Progenitor cell of endocrine pancreas (in vitro differentiated cells): Measurements from ENCODE around the gene COL23A1. TPM values are rescaled to one million over a fixed set of nuclear protein-coding genes. Genes with fewer than 3 reads are reported as not detected.

Experiments used
- DNase-seq: peaks from one replicate; pipeline ENCODE4 v3.0.0; 2021; ENCODE audit warnings: low spot score; ENCODE audit not compliant: unreplicated experiment
- H3K27ac Mint-ChIP-seq: 2 replicates; pipeline ENCODE4 v1.8.0; 2021; ENCODE audit warnings: mild to moderate bottlenecking, moderate library complexity, mixed read lengths
- H3K27me3 Mint-ChIP-seq: 2 replicates; pipeline ENCODE4 v1.8.0; 2021; ENCODE audit warnings: mixed read lengths
- H3K36me3 Mint-ChIP-seq: 2 replicates; pipeline ENCODE4 v1.8.0; 2022; ENCODE audit warnings: mixed read lengths; ENCODE audit not compliant: insufficient read depth
- H3K4me1 Mint-ChIP-seq: 2 replicates; pipeline ENCODE4 v1.8.0; 2021; ENCODE audit warnings: low read depth, mixed read lengths
- H3K4me3 Mint-ChIP-seq: 2 replicates; pipeline ENCODE4 v1.8.0; 2021; ENCODE audit warnings: low read depth, mild to moderate bottlenecking, moderate library complexity, mixed read lengths
- H3K9me3 Mint-ChIP-seq: 2 replicates; pipeline ENCODE4 v1.8.0; 2021; ENCODE audit warnings: low read depth, mixed read lengths
- total RNA-seq: library from RNA; stranded (reverse); gene quantifications from 2 replicates; pipeline ENCODE4 v1.2.1, GENCODE V29; 2021
- TF ChIP-seq, protein P1 (sequence below): fragments of 200-600 bp; sonication (generic); IDR thresholded peaks from one replicate; pipeline ENCODE4 v1.5.0; 2021; ENCODE audit warnings: antibody characterized with exemption, mild to moderate bottlenecking; ENCODE audit not compliant: unreplicated experiment

The COL23A1 gene
- total RNA-seq, 1 donor from 2014 or later, result 0.36 TPM

GRCh38 chr5:178193251-178193809 lies 396.9 kb downstream of the COL23A1 start:
- Mint-ChIP-seq H3K36me3 (peaks cover 2% of the 10 kb centered on the region), H3K4me3 (no peak overlapping the region), H3K27me3 (peaks cover 20% of the 10 kb centered on the region), H3K9me3 (peaks cover 3% of the 10 kb centered on the region), H3K4me1 (peaks cover 1% of the 10 kb centered on the region), H3K27ac (no peak overlapping the region)
- TF ChIP-seq, protein P1, sequence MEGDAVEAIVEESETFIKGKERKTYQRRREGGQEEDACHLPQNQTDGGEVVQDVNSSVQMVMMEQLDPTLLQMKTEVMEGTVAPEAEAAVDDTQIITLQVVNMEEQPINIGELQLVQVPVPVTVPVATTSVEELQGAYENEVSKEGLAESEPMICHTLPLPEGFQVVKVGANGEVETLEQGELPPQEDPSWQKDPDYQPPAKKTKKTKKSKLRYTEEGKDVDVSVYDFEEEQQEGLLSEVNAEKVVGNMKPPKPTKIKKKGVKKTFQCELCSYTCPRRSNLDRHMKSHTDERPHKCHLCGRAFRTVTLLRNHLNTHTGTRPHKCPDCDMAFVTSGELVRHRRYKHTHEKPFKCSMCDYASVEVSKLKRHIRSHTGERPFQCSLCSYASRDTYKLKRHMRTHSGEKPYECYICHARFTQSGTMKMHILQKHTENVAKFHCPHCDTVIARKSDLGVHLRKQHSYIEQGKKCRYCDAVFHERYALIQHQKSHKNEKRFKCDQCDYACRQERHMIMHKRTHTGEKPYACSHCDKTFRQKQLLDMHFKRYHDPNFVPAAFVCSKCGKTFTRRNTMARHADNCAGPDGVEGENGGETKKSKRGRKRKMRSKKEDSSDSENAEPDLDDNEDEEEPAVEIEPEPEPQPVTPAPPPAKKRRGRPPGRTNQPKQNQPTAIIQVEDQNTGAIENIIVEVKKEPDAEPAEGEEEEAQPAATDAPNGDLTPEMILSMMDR, result no peak
- no peak for DNase-seq

GRCh38 chr5:178192787-178193186 lies 397.4 kb downstream of the COL23A1 start:
- H3K27ac Mint-ChIP-seq, result no peak overlapping the region
- peaks cover 1% of the 10 kb centered on the region for H3K4me1 Mint-ChIP-seq
- H3K27me3 Mint-ChIP-seq, result peaks cover 20% of the 10 kb centered on the region
- TF ChIP-seq, protein P1, result no peak
- no peak overlapping the region for H3K4me3 Mint-ChIP-seq
- H3K36me3 Mint-ChIP-seq, result peaks cover 2% of the 10 kb centered on the region
- no peak for DNase-seq
- H3K9me3 Mint-ChIP-seq, result peaks cover 3% of the 10 kb centered on the region

DNA sequence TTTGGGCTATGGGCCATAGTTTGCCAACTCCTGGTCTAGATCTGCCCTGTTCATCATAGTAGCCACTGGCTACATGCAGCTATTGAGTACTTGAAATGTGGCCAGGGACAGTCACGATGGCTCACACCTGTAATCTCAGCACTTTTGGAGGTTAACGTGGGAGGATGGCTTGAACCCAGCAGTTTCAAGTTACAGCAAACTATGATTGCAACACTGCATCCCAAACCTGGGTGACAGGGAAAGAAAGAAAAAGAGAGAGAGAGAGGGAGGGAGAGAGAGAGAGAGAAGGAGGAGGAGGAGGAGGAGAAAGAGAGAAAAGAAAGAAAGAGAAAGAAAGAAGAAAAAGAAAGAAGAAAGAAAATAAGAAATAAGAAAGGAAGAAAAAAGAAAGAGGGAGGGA lies 397.9 kb downstream of the COL23A1 start:
- Mint-ChIP-seq H3K36me3 (peaks cover 2% of the 10 kb centered on the region), H3K27me3 (peaks cover 20% of the 10 kb centered on the region), H3K27ac (no peak overlapping the region), H3K4me1 (peaks cover 1% of the 10 kb centered on the region), H3K9me3 (peaks cover 3% of the 10 kb centered on the region), H3K4me3 (no peak overlapping the region)
- no peak for DNase-seq
- TF ChIP-seq, protein P1, result no peak

GRCh38 chr5:178191661-178192060 lies 398.5 kb downstream of the COL23A1 start:
- H3K4me1 Mint-ChIP-seq, result peaks cover 1% of the 10 kb centered on the region
- H3K27me3 Mint-ChIP-seq, result peaks cover 20% of the 10 kb centered on the region
- H3K27ac Mint-ChIP-seq, result no peak overlapping the region
- peaks cover 2% of the 10 kb centered on the region for H3K36me3 Mint-ChIP-seq
- TF ChIP-seq, protein P1, result no peak
- H3K4me3 Mint-ChIP-seq, result no peak overlapping the region
- DNase-seq, result no peak
- peaks cover 3% of the 10 kb centered on the region for H3K9me3 Mint-ChIP-seq

DNA sequence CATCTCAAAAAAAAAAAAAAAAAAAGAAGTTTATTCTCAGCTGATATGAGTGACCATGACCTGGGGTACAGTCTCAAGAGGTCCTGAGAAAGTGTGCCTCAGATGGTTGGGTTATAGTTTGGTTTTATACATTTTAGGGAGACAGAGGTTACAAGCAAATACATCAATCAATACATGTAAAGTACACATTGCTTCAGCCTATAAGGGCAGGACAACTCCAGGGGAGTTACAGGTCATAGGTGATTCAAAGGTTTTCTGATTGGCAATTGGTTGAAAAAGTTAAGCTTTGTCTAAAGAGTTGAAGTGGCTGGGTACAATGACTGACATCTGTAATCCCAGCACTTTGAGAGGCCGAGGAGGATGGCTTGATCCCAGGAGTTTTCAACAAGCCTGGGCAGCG lies 400.8 kb downstream of the COL23A1 start:
- no peak for DNase-seq
- Mint-ChIP-seq H3K9me3 (peaks cover 3% of the 10 kb centered on the region), H3K27ac (no peak overlapping the region), H3K27me3 (peaks cover 14% of the 10 kb centered on the region), H3K4me1 (peaks cover 1% of the 10 kb centered on the region), H3K4me3 (no peak overlapping the region), H3K36me3 (peaks cover 2% of the 10 kb centered on the region)
- TF ChIP-seq, protein P1, result no peak

Other genes starting within 250 kb of the COL23A1 start
- 37.9 and 38.1 TPM in 2 replicates for gene CLK4, start 36.7 kb upstream of the COL23A1 start, total RNA-seq
- gene ZNF354A, start 140.3 kb upstream of the COL23A1 start, total RNA-seq, result 18.4 and 20.3 TPM in 2 replicates